GM12891 (cell line): ENCODE data around the gene ITGB4.

ENCODE experiments used
- POLR2A ChIP-seq: IDR thresholded peaks from 2 replicates; pipeline ENCODE4 v1.6.1; 2011; ENCODE audit warnings: low read depth, low read length, control low read depth
- POLR2AphosphoS5 ChIP-seq: IDR thresholded peaks from 2 replicates; pipeline ENCODE4 v1.6.1; 2011; ENCODE audit warnings: low read depth, low read length, control low read depth
- SPI1 ChIP-seq: IDR thresholded peaks from 2 replicates; pipeline ENCODE4 v1.6.1; 2011; ENCODE audit warnings: low read depth, low read length, control low read depth
- TAF1 ChIP-seq: IDR thresholded peaks from 2 replicates; pipeline ENCODE4 v1.6.1; 2011; ENCODE audit warnings: low read depth, low read length, control low read depth

DNA sequence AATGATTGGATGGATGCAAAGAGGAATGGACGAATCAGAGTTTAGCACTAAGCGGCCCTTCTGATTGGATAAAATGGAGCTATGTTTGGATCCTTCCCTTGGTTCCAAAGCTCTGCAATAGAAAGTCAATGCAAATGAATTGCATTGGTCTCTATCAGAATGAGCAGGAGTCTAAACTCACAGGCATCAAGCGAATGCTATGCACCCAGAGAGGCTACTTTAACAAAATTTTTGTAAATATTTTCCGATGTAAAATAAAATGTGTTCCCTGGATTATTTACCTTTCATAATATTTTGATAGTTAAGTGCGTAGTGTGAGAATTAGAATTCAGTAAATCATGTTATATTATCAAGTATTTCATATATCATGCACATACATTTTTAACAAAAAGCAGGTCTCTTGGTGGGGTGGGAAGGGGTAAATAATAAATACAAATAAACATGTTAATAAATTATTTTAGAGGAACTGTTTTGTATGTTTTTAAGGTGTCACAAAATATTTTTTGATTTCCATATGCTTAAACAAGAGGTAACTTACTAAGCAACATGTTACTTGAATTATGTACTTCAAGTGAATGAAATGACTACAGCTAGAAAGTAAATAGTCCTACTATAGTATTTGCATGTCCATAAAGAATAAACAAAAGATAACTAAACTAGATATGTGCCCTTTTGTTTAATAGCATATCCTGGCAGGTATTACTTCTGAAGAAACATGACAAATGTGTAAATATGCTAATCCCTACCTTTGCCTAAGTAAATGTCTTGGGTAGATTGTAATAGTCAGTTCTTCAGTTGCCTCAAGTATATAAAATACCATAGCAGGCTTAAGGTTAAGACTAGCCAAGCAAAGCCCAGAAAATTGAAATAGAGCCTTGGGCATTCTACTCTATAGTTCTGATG is 59.0 kb downstream of the ITGB4 start:
- TF ChIP-seq POLR2A (no peak), TAF1 (no peak), SPI1 (no peak), POLR2AphosphoS5 (no peak)
